Measurements from ENCODE around the gene FZD10.
A peak's percentile ranks its signal among the peaks of the same experiment; 100 is the strongest.

The FZD10 gene

DNA sequence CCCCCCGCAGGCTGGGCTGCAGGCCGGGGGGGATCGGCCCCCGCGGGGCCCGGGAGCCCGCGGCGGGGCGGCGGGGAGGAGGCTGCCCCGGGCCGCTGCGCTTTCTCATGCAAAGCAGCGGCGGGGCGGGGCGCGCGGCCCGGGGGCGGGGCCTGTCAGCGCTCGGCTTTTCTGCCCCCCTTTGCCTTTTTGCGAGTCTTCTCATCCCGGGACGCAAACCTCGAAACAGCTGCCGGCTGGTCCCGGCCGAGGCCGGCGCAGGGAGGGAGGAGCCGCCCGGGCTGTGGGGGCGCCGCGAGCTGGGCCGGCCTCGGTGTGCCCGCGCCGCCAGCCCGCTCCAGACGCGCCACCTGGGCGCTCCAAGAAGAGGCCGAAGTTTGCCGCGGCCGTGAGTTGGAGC lies at the start of gene FZD10:
Gene FZD10, plus strand, starts transcription at position 198 of the 400 bp plus-strand sequence. CDS start 479 bp downstream, outside the sequence.
- DNase-seq: peak in 1 of 3 donors; percentile 12

DNA sequence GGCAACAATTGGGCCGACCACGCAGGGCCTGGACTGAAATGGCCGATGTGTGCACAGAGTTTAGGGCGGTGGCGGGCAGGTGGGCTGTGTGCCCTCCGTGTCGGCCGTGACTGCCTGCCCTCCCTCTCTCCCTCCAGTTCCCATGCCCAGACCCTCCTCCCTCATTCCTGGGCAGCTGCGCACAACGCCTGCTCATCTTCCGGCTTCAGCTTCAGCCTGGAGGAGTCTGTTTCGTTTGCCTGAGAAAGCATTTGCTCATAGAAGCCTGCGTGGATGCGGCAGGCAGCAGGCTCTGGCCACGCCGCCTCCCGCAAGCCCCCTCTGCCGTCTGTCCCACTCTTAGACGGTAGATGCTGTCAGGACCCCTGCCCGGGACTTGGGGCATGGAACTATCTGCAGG lies 47.3 kb upstream of the FZD10 start:
- DNase-seq: no peak

DNA sequence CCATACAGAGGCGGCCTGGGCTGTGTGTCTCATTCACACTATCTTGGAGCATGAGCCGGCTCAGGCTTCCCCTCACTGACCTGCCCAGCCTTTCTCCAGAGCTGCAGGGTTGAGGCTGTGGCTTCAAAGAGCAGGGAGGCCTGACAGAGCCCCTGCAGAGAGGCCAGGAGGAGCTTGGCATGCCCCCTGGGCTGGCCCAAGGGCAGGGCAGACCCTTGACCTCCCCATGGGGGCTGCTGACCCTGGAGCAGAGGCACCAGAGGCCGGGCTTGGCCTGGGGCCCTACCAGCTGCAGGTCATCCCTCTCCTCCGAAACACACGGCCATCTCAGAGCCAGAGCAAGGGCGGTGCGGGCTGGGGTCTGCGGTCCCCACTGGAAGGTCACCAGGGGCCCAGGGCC lies 46.6 kb upstream of the FZD10 start:
- DNase-seq: no peak

- no peak for DNase-seq
Observed at GRCh38 chr12:130116791-130117190, 45.5 kb upstream of the FZD10 start.

DNA sequence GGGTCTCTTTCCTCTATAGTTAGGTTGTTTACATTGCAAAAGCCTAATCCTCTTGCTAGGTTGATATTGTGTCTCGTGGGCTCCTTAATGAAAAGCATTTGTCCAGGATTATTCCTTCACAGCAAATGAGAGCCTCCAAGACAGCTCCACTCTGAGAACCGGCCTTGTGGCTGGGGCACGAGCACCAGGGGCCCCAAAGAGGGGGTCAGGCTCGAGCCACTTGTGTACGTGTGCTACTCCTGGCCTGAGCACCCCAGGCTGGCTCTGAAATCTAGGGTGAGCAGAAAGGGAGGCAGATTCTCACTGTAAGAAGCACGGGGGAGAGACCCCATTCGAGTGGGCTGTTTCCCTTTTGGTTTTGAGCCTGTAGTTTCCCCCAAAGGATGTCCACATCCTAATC lies 45.0 kb upstream of the FZD10 start:
- DNase-seq: no peak

DNA sequence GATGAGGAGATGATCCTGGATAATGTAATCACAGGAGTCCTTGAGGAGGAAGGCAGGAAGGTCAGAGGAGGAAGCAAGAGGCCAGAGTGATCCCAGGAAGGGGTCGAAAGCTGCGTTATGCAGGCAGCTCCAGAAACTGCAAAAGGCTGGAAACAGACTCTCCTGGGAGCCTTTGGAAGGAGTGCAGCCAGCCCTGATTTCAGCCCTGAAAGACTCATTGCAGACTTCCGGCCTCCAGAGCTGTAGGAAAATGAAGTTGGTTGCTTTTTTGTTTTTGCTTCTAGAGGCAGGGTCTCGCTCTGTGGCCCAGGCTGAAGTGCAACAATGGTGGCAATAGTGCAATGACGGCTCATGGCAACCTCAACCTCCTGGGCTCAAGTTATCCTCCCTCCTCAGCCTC lies 44.6 kb upstream of the FZD10 start:
- DNase-seq: no peak

- no peak for DNase-seq
Observed at GRCh38 chr12:130118181-130118580, 44.1 kb upstream of the FZD10 start.

DNA sequence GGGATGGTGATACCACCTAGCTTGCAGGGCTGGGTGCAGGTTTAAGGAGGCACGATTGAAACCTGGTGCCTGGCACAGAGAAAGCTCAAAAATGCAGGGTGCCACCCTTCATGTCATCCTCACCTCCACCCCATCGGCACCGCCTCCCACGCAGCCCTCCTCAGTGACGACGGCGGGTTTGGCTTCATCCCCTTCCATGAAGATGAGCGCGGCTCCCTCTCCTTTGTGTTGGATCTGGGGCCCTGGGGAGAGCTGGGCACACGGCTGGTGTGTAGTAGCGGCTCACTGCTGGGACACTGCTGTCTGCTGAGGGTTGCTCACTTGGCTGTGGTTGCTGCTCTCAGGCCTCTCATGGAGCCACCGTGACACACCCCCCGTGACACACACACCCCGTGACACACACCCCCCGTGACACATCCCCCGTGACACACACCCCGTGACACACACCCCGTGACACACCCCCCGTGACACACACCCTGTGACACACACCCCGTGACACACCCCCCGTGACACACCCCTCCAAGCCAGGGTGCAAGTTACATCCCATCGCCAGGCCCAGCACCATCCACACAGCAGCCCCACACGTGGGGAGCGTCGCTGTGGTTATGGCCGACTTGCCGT lies 42.9 kb upstream of the FZD10 start:
- peak in 2 of 3 donors; percentile 1 to 8 for DNase-seq

DNA sequence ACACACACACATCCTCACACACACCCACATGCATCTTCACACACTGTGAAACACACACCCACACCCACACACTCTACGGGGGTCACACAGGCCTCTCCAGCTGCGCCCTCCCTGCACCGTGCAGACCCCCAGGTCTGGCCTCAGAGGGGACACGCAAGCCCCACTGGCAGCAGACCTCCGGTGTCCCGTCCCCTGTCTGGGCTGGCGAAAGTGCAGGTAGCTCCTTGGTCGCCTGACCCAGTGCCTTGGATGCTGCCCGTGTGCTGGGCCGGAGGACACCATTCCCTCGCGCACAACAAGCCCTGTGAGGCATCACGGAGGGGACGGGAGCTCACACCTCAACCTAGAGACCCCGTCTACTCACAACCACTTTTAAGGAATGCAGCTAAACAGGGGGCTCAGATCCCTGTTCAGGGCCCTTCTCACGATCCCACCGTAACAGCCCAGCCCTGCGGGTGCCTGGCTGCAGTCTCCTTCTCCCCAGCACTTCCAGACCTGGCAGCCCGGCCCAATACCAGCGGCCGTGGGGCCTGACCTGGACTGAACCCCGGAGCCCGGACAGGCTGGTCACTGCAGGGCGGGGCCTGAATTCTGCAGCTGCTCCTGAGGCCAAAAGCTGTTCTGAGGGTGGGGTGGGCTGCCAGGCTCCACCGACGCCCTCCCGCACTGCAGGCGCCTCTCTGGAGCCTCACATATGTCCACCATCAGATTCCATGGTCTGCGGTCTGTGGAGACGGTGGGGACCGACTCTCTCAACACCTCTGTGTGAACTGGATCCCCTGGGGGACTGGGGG lies 42.1 kb upstream of the FZD10 start:
- DNase-seq: no peak

DNA sequence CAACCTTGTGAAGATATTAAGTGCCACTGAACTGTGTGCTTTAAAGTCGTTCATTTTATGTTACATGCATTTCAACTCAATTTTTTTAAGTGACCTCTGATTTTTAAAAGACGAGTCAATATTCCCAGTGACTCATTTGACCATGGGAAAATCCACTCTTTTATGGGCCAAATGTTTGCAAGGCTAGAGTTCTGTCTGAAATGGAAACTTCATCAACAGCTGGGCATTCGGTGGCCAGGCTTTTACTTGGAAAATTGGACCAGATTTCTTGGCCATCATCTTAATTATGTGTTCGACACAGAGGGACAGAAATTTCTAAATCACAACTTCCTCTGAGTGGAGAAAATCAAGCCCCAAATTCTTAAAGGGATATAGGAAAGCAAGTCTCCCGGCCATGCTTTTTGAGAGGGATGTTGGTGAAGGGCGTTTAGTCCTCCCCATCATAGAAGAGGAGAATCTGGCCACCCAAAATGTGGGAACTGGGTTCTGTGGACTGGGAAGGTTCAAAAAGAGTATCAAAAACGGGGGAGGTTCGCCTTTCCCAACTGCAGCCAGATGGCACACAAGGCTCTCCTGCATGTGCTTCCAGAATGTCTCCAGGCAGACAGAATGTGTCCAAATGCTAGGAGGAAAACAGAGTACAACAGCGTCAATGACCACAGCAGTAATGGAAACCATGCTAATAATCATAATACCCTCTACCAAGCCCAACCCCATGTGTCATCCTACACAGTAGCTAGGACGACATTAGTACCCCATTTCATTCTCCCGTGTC lies 40.9 kb upstream of the FZD10 start:
- no peak for DNase-seq

- DNase-seq: no peak
Observed at GRCh38 chr12:130122356-130122755, 39.9 kb upstream of the FZD10 start.

DNA sequence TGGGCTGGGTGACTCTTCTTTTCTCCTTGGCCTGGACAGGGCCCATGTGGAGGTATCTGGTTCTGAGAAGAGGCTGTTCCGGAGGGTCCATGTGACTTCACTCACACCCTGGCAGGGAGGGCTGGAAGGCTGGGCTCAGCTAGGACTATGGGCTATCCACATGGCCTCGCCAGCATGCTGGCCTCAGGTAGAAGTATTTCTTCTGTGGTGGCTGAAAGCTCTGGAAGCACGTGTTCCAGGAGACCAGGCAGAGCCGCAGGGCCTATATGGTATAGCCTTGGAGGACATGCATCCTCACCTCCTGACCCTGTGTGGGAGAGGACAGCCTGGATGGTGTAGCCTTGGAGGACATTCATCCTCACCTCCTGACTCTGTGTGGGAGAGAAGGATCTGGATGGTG lies 38.2 kb upstream of the FZD10 start:
- no peak for DNase-seq

DNA sequence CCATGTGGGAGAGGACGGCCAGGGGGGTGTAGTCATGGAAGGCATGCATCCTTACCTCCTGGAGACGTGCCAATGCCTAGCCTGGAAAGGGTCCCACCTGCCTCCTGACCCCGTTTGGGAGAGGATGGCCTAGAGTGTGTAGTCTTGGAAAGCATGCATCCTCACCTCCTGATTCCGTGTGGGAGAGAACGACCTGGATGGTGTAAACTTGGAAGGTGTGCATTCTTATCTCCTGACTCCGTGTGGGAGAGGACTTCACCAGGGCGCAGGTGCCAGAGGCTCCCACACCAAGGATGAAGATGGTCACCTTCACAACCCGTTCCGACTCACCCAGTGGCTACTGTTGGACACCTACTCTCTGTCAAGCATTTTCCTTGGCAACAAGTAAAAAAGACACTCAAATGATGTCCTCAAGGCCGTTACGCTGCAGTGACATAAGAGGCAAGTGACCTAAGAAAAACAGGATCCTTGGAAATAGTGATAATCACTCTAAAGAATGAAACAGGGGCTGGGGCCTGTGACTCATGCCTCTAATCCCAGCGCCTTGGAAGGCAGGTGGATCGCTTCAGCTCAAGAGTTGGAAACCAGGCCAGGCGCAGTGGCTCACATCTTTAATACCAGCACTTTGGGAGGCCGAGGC lies 37.5 kb upstream of the FZD10 start:
- no peak for DNase-seq

DNA sequence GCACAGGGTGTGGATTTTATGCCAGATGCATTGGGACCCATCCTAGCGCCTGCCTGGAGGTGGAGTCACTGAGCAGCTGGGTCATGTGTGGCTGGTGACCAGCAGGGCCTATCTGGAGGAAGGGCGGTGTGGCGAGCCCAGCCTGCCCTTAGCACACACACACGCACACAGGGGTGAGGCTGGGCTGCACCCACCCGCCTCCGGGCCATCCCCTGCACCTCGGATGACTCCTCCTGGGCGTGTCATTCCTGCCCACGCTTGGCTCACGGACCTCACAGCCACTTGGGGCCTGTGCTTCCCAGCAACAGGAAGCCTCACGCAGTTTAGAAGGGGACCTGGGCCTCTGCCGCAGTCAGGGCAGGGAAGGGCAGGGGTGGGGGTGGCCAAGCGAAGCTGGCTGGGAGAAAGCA lies 36.2 kb upstream of the FZD10 start:
- DNase-seq: no peak

- DNase-seq: no peak
Observed at GRCh38 chr12:130127532-130127911, 34.7 kb upstream of the FZD10 start.

GRCh38 chr12:130127912-130128789 lies 34.1 kb upstream of the FZD10 start:
- no peak for DNase-seq

DNA sequence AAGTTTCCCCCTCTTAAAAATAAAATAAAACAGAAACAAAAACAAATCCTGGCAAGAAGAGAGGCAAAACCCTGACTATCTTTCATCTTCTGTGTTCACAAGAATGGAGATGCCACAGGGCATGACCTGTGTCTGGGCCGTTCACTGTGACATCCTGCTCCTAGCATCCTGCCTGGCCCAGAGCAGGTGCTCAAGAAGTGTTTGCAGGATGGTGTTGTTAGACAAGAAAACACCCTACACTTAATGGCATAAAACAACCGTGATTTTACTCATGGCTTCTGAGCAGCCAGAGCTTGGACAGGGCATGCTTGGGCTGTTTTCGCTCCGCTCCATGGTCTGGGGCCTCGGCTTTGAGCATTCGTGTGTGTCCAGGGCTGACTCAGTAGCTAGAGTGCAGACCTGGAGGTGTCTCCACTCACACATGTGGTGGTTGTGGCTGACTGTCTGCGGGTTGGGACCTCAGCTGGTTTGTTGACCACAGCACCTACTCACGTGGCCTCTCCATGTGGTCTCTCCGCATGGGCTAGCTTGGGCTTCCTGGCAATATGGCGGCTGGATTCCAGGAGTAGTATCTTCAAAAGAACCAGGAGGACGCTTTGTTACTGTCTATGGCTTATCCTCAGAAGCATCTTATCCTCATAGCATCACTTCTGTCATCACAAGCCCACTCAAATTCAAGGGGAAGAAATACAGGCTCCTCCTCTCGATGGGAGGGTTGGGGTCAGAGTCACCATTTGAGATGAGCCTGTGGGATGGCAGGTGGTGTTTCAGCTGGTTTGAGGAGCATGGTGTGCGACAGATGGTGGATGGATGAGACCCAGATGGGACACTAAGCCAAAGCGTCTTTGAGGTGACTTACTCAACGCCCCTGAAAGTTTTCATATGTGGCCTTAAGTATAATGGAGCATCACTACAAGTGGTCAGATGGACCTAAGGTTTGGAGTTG lies 33.2 kb upstream of the FZD10 start:
- DNase-seq: no peak

- DNase-seq: no peak
Observed at GRCh38 chr12:130130346-130130745, 31.9 kb upstream of the FZD10 start.

DNA sequence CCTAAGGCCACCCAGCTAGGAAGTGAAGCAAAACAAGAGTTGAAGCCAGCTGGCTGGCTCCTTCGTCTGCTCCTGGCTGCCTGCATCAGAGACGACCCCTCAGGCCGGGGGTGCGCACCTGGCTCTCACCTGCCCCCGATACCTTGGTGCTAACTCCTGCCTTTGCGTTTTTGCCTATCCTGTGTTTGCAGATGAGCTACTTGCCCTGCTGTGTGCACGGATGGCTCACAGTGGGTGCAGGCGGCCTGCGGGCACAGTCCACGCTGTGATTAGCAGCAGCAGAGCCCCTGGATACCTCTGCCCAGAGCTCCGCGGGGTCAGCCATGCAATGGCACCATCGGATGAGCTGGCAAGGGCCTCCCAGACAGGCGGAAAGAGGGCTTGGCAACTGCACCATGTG lies 31.2 kb upstream of the FZD10 start:
- DNase-seq: no peak

DNA sequence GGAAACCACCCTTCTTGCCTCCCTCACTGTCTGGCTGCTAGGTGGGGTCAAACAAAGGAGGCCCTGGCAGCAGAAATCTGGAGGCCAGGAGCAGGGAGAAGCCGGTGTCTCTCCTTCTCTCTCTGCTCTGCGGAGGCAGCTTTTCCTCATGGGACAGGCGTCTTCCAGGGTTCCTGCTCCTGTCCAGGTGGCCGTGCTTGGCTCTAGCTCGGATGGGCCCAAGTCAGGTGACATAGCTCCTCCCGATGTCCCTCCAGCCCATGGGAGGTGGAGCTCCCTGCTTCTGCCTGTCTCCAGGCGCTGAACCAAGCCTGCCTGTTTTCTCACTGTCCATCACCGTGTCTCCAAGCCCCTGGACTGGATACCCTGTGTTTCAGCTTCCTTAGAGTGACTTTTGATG lies 30.5 kb upstream of the FZD10 start:
- no peak for DNase-seq

- DNase-seq: no peak
Observed at GRCh38 chr12:130132831-130133511, 29.3 kb upstream of the FZD10 start.

Measured in suppressor macrophage treated with lipopolysaccharide for 1 hour (primary cell).